Activated T-helper 2 cell treated with anti-CD3 and anti-CD28 coated beads, Interferon-gamma antibody, Interleukin-2, Interleukin-4, amounts not matched to agents 10 μg/mL and 5 μg/mL and 100 μg/mL, durations not matched to agents 14 hours and 24 hours and 36 hours (primary cell): Measurements from ENCODE around the gene TMC2. TPM values are rescaled to one million over a fixed set of nuclear protein-coding genes. Genes with fewer than 3 reads are reported as not detected.

Source experiments
- DNase-seq: peaks from one replicate; pipeline ENCODE4 v3.0.0; 2021; ENCODE audit warnings: low spot score
- H3K27ac Mint-ChIP-seq: one replicate; pipeline ENCODE4 v1.8.0; 2021; ENCODE audit warnings: mixed read lengths
- H3K27me3 Mint-ChIP-seq: one replicate; pipeline ENCODE4 v1.8.0; 2021; ENCODE audit warnings: low read depth, mixed read lengths
- H3K36me3 Mint-ChIP-seq: one replicate; pipeline ENCODE4 v1.8.0; 2021; ENCODE audit warnings: low read depth, mixed read lengths
- H3K4me1 Mint-ChIP-seq: one replicate; pipeline ENCODE4 v1.8.0; 2021; ENCODE audit warnings: low read depth, mixed read lengths
- H3K4me3 Mint-ChIP-seq: one replicate; pipeline ENCODE4 v1.8.0; 2021; ENCODE audit warnings: low read depth, mild to moderate bottlenecking, moderate library complexity, mixed read lengths
- H3K9me3 Mint-ChIP-seq: one replicate; pipeline ENCODE4 v1.8.0; 2021; ENCODE audit warnings: mixed read lengths
- intact Hi-C: fragments of 100-400 bp; cut with micrococcal nuclease; formaldehyde crosslinking; loops from one replicate; pipeline ENCODE4 v1.15.1; 2023
- total RNA-seq: library from RNA; stranded (reverse); gene quantifications from 2 replicates; pipeline ENCODE4 v1.2.3, GENCODE V29; 2022

TMC2 gene
- total RNA-seq, 1 donor from 2014 or later, result not detected

- no peaks in the 10 kb centered on the region for H3K4me1 Mint-ChIP-seq
These were observed 90.6 kb downstream of the TMC2 start for GRCh38 chr20:2626853-2627541.

GRCh38 chr20:2631228-2631627 lies 94.9 kb downstream of the TMC2 start:
- no peaks in the 10 kb centered on the region for H3K36me3 Mint-ChIP-seq
- no peaks in the 10 kb centered on the region for H3K4me1 Mint-ChIP-seq
- no peak overlapping the region for H3K27ac Mint-ChIP-seq
- H3K9me3 Mint-ChIP-seq, result no peaks in the 10 kb centered on the region
- H3K4me3 Mint-ChIP-seq, result no peak overlapping the region
- no peak for DNase-seq
- H3K27me3 Mint-ChIP-seq, result peaks cover 34% of the 10 kb centered on the region
- intact Hi-C loops, result no loop called here

More at GRCh38 chr20:2626853-2627541, 90.6 kb downstream of the TMC2 start:
- Mint-ChIP-seq H3K27me3 (peaks cover 20% of the 10 kb centered on the region), H3K9me3 (no peaks in the 10 kb centered on the region), H3K36me3 (no peaks in the 10 kb centered on the region), H3K27ac (no peak overlapping the region), H3K4me3 (no peak overlapping the region)
- no peak for DNase-seq
- intact Hi-C loops, result no loop called here

GRCh38 chr20:2633381-2633780 lies 97.0 kb downstream of the TMC2 start:
- intact Hi-C loops, result no loop called here
- no peak for DNase-seq
- Mint-ChIP-seq H3K4me1 (no peaks in the 10 kb centered on the region), H3K36me3 (no peaks in the 10 kb centered on the region), H3K9me3 (no peaks in the 10 kb centered on the region), H3K27me3 (peaks cover 37% of the 10 kb centered on the region), H3K27ac (no peak overlapping the region), H3K4me3 (no peak overlapping the region)

- no peak for DNase-seq
- Mint-ChIP-seq H3K27me3 (peaks cover 22% of the 10 kb centered on the region), H3K9me3 (no peaks in the 10 kb centered on the region), H3K27ac (no peak overlapping the region), H3K36me3 (peaks cover 4% of the 10 kb centered on the region), H3K4me1 (no peaks in the 10 kb centered on the region), H3K4me3 (no peak overlapping the region)
- intact Hi-C loops, result no loop called here
These were observed 100.9 kb downstream of the TMC2 start for GRCh38 chr20:2637246-2637645.

- intact Hi-C loops, result no loop called here
- H3K27me3 Mint-ChIP-seq, result peaks cover 4% of the 10 kb centered on the region
- no peak overlapping the region for H3K27ac Mint-ChIP-seq
- H3K9me3 Mint-ChIP-seq, result no peaks in the 10 kb centered on the region
- no peak for DNase-seq
- peaks cover 7% of the 10 kb centered on the region for H3K36me3 Mint-ChIP-seq
- no peak overlapping the region for H3K4me3 Mint-ChIP-seq
- H3K4me1 Mint-ChIP-seq, result no peaks in the 10 kb centered on the region
These were observed 103.9 kb downstream of the TMC2 start for GRCh38 chr20:2640260-2640659.

GRCh38 chr20:2640899-2641298 lies 104.5 kb downstream of the TMC2 start:
- Mint-ChIP-seq H3K4me3 (no peak overlapping the region), H3K27me3 (peaks cover 4% of the 10 kb centered on the region), H3K4me1 (no peaks in the 10 kb centered on the region), H3K36me3 (peaks cover 7% of the 10 kb centered on the region), H3K9me3 (no peaks in the 10 kb centered on the region), H3K27ac (no peak overlapping the region)
- intact Hi-C loops, result no loop called here
- DNase-seq, result no peak

GRCh38 chr20:2643708-2644107 lies 107.3 kb downstream of the TMC2 start:
- H3K4me3 Mint-ChIP-seq, result no peak overlapping the region

GRCh38 chr20:2651772-2652723 lies 115.7 kb downstream of the TMC2 start, which contains the start of gene NOP56:
NOP56 (plus strand) TSS chr20:2652632; CDS start chr20:2652661, 29 bp downstream.
- Mint-ChIP-seq H3K36me3 (peaks cover 49% of the 10 kb centered on the region), H3K27me3 (no peaks in the 10 kb centered on the region)
- intact Hi-C loops, result loop anchor here (1.0 to 5.0 kb wide), 3 partner anchors 12 to 180 kb away; partner anchors contain the start of genes IDH3B and SNRPB

More at GRCh38 chr20:2643708-2644107, 107.3 kb downstream of the TMC2 start:
- DNase-seq, result no peak
- intact Hi-C loops, result no loop called here
- Mint-ChIP-seq H3K27ac (no peak overlapping the region), H3K4me1 (no peaks in the 10 kb centered on the region), H3K9me3 (no peaks in the 10 kb centered on the region), H3K36me3 (peaks cover 7% of the 10 kb centered on the region), H3K27me3 (no peaks in the 10 kb centered on the region)

GRCh38 chr20:2652724-2653555 lies 116.6 kb downstream of the TMC2 start:
- intact Hi-C loops, result loop anchor here (1.0 to 5.0 kb wide), 3 partner anchors 11 to 181 kb away; partner anchors contain the start of genes IDH3B and SNRPB
- peak overlapping the region; percentile 83 for H3K4me3 Mint-ChIP-seq
- no peaks in the 10 kb centered on the region for H3K27me3 Mint-ChIP-seq
- peaks cover 31% of the 10 kb centered on the region for H3K4me1 Mint-ChIP-seq
- no peak for DNase-seq
- H3K36me3 Mint-ChIP-seq, result peaks cover 58% of the 10 kb centered on the region
- H3K27ac Mint-ChIP-seq, result peak overlapping the region; percentile 81
- H3K9me3 Mint-ChIP-seq, result no peaks in the 10 kb centered on the region

More at GRCh38 chr20:2651772-2652723, 115.7 kb downstream of the TMC2 start, which contains the start of gene NOP56:
- H3K4me1 Mint-ChIP-seq, result peaks cover 30% of the 10 kb centered on the region
- H3K9me3 Mint-ChIP-seq, result no peaks in the 10 kb centered on the region
- peak; percentile 92 for DNase-seq
- peak within 1 kb of the TSS; percentile 89 for H3K4me3 Mint-ChIP-seq
- H3K27ac Mint-ChIP-seq, result peak within 1 kb of the TSS; percentile 87

GRCh38 chr20:2653556-2654383 lies 117.4 kb downstream of the TMC2 start:
- Mint-ChIP-seq H3K4me1 (peaks cover 31% of the 10 kb centered on the region), H3K4me3 (peak overlapping the region; percentile 83), H3K27me3 (no peaks in the 10 kb centered on the region), H3K36me3 (peaks cover 66% of the 10 kb centered on the region), H3K9me3 (no peaks in the 10 kb centered on the region), H3K27ac (peak overlapping the region; percentile 65)
- intact Hi-C loops, result loop anchor here (5.0 kb wide), 2 partner anchors 131 to 181 kb away; partner anchors contain the start of gene SNRPB
- DNase-seq, result no peak

- Mint-ChIP-seq H3K4me3 (peak overlapping the region; percentile 83), H3K36me3 (peaks cover 72% of the 10 kb centered on the region), H3K4me1 (peaks cover 30% of the 10 kb centered on the region)
These were observed 118.0 kb downstream of the TMC2 start for GRCh38 chr20:2654384-2654822.

More at GRCh38 chr20:2654384-2654822, 118.0 kb downstream of the TMC2 start:
- H3K27me3 Mint-ChIP-seq, result no peaks in the 10 kb centered on the region
- intact Hi-C loops, result loop anchor here (5.0 kb wide), 2 partner anchors 132 to 182 kb away; partner anchors contain the start of gene SNRPB
- no peak for DNase-seq
- peak overlapping the region; percentile 65 for H3K27ac Mint-ChIP-seq
- no peaks in the 10 kb centered on the region for H3K9me3 Mint-ChIP-seq
